HG03457 (cell line): ENCODE measurements around the gene CACNA2D1.
"Not testable (repeated sequence)": the region's sequence is repeated elsewhere in the genome, so short reads cannot be mapped to it uniquely, and the experiment has no call there.

Source experiments
- ATAC-seq: cut with Tn5 transposase; IDR thresholded peaks from one replicate; pipeline ENCODE4 v1.9.1; 2021; ENCODE audit warnings: moderate number of reproducible peaks; ENCODE audit not compliant: unreplicated experiment

The CACNA2D1 gene

DNA sequence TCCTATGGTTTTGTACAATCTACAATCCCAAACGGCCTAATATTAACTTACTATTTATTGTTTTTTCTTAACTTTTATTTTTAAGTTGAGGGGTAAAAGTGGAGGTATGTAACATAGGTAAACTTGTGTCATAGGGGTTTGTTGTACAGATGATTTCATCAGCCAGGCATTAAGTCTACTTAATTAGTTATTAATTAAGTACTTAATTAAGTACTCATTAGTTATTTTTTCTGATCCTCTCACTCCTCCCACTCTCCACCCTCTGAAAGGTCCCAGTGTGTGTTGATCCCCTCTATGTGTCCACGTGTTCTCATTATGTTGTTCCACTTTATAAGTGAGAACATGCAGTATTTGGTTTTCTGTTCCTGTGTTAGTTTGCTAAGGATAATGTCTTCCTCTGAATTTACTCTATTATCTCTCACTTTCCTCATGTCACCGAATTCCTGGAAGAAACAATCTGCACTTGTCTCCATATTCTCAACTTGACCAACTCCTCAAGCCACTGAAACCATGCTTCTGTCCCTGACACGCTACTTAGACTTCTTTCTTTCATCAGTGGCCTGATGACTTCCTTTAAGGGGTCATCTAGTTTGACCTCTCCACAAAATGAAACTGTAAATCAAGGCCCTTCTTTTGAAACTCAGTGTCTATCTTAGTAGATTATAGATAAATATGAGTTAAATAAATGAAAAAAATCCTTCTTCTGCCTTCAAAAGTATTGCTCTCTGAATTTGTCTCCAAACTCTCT lies 9.1 kb downstream of the CACNA2D1 start:
- ATAC-seq = no peak

GRCh38 chr7:82433507-82433906 lies 10.1 kb downstream of the CACNA2D1 start:
- ATAC-seq = no peak

DNA sequence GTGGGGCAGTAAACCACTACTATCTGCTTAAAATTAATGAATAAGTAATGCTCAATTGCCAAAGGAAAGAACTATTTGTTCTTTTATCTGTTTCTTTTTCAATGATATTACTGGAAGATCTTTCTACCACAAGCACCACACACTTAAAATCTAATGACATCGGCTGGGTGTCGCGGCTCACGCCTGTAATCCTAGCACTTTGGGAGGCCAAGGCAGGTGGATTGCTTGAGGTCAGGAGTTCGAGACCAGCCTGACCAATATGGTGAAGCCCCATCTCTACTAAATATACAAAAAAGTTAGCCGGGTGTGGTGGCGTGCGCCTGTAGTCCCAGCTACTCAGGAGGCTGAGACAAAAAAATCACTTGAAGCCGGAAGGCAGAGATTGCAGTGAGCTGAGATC lies 10.8 kb downstream of the CACNA2D1 start:
- not testable (repeated sequence) for ATAC-seq

DNA sequence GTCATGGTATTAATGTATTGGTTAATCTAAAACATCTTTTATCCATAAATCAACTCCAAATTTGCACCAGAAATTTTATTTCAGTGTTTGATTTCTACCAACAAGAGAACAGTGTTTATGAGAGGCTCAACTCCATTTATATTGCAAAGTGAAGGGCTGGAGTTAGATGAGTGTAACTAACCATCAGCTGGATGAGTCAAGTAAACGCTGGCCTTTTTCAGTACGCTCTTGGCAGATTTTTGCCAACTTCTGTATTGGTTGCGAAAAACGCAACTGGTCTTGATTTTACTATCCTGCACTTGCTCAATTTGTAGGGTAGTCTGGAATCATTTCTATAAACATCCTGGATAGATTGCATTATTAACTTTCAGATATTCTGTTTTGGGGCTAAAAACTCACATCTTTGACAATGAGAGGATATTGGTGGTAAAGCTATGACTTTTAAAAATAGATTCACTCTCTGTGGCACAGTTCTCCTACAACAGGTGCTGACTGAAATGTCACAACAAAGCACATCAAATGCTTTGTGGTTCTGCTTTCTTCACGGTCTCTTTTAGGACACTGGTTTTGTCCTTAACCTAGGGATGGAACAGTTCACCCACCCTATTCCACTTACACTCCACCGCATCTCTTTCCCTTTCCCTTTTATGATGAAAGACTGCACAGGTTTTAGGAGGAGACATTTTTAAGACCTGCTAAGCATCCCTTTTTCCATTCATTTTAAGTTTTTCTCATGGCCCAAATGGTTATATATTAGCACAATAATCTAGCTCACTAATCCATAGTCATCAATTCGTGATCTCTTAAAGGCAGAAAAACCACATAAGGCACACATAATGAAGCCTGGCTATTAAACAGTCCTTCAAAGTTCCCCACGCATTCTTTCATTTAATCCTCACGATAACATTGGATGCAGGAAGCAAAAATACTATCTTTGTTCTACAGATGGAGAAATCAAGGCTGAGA lies 12.8 kb downstream of the CACNA2D1 start:
- no peak for ATAC-seq

- no peak for ATAC-seq
These were observed 14.2 kb downstream of the CACNA2D1 start for GRCh38 chr7:82429408-82429807.

DNA sequence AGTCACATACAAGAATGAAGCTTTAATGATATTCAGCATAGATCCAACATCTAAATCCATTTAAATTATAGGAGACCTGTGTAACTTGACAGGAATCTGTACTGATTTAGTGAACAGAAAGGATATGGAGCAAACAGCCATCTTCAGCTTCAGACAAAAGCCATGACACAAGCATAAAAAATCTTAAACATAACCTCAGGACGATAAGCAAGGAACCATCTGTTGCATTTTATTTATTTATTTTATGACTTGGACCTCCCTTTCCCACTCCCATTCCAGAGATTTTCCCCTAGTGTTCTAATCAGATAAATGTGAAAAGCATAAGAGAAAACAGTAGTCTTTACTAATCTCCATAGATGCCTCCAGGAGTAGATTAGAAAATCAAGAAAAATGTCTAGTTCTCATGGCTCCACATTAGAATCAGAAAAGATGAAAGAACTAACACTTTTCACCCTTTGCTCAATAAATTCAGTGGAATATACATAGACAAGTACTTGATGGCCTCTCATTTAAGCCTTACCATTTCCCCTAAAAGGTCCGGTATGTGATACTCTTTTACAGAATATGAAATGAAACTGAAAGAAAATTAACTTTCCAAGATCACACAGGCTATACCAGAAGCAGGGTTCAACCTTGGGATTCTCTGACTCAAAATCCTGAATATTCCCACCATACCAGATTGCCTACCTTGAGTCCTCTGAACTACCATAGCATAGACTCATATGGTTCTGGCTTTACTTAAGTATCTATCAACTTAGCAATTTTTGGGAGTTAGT lies 15.2 kb downstream of the CACNA2D1 start:
- ATAC-seq = no peak

- no peak for ATAC-seq
These were observed 20.1 kb downstream of the CACNA2D1 start for GRCh38 chr7:82423446-82423845.

GRCh38 chr7:82419200-82419599 lies 24.4 kb downstream of the CACNA2D1 start:
- no peak for ATAC-seq

- ATAC-seq = no peak
These were observed 25.7 kb downstream of the CACNA2D1 start for GRCh38 chr7:82417898-82418297.

DNA sequence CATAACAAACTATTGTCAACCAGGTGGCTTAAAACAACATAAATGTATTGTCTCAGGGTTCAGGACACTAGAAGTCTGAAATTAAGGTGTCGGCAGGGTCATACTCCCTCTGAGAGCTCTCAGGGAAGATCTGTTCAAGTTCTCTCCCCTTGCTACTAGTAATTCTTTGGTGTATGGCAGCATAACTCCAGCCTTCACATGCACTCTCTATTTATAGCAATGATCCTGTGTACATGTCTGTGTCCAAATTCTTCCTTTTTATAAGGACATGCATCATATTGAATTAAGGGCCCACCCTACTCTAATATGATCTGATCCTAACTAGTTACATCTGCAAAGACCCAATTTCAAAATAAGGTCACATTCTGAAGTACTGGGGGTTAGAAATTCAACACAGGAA lies 27.2 kb downstream of the CACNA2D1 start:
- no peak for ATAC-seq

GRCh38 chr7:82414389-82414788 lies 29.2 kb downstream of the CACNA2D1 start:
- no peak for ATAC-seq

- no peak for ATAC-seq
These were observed 30.3 kb downstream of the CACNA2D1 start for GRCh38 chr7:82413237-82413636.

GRCh38 chr7:82411732-82412131 lies 31.8 kb downstream of the CACNA2D1 start:
- no peak for ATAC-seq

DNA sequence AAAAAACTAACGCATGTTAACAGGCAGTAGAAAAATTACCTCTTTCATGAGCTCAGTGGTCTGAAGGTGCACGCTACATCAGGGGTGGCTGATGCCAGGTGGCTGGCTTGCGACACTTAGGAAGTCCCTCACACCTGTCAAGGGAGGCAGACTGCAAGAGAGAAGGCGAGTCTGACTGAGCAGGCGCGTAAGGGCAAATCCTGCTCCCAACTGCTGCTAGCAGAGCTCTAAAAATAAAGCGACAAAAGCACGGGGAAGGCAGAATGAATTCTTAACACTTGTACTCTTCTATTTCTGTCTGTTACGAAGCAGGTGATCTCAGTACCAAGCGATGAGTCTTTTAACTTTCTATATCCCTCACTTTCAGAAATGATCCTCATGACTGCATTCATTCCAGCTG lies 33.1 kb downstream of the CACNA2D1 start:
- ATAC-seq = no peak

GRCh38 chr7:82406937-82407336 lies 36.6 kb downstream of the CACNA2D1 start:
- no peak for ATAC-seq

DNA sequence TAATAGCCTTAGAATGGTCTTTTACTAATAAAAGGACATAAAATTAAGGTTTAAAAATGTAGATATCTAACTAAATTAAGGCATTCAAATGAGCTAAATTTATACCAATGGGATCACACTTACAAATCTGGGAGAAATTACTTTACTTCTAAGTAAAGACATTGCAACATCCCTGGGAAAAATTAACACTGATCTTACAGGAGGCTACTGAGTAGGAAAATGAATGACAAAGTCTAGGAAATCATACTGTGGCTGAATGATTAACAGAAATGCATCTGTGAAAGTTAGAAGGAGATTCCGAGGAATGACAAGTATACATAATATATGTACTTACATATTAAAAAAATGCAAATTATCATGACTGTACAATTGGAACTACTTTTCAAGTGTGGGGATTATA lies 38.3 kb downstream of the CACNA2D1 start:
- no peak for ATAC-seq

DNA sequence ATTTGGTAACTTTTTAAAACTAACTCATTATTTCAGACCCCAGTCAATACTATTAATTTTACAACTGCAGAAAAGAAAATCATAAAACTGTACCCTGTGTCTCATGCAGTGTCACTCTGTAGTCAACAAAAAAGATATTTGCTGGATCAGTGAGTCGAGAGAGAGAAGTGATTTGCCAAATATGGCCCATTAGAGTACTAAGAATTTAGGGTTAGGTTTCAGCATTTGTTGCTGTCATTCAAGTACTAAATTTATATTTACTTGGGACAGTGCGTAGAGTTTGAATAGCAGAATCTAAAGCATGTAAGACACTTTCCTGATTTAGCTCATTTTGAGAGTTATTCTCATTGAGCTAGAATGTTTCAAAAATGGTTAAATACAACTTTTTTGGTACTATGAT lies 38.9 kb downstream of the CACNA2D1 start:
- no peak for ATAC-seq

GRCh38 chr7:82404094-82404493 lies 39.5 kb downstream of the CACNA2D1 start:
- no peak for ATAC-seq

- no peak for ATAC-seq
These were observed 45.6 kb downstream of the CACNA2D1 start for GRCh38 chr7:82397879-82398524.

DNA sequence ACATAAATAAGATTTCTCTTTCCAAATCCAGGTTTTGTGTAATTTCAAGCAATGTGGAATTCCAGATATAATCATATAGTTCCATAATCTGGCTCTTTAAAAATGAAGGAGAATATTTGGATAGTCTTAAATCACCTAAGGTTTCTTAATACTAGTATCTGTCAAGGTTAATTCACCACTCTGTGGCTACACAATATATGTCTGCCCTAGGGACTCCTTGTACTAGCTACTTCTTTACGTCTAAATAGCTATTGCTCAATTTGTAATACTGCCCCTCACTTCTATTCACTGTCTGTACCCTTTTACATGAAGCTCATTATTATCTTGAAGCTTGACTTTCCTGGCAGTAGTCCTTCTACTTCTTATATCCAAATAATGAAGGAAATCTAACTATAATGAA lies 47.2 kb downstream of the CACNA2D1 start:
- ATAC-seq = no peak

DNA sequence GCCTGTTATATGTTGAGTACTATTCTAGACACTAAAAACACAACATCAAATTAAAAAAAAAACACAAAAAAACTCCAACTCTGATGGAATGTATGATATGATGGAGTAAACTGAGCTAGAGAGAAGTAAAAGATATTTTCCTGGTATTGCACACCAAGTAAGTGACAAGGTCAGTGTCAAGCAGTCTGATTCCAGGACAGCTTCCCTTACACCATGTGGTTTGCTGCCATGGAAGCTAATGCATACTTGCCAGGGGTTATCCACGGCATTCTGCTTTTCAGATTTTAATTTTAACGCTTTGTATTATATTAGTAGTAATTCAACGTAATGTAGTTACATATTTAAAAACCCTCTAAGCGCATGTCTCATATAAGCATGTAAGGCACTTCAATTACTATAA lies 48.4 kb downstream of the CACNA2D1 start:
- ATAC-seq = no peak
